GM21717 (cell line): ENCODE measurements around the gene ZSWIM7.
"Not testable (repeated sequence)": the region's sequence is repeated elsewhere in the genome, so short reads cannot be mapped to it uniquely, and the experiment has no call there.

Experiments used
- ATAC-seq: cut with Tn5 transposase; IDR thresholded peaks from one replicate; pipeline ENCODE4 v1.9.1; 2021; ENCODE audit warnings: mild to moderate bottlenecking, moderate library complexity; ENCODE audit not compliant: unreplicated experiment

ZSWIM7 gene

DNA sequence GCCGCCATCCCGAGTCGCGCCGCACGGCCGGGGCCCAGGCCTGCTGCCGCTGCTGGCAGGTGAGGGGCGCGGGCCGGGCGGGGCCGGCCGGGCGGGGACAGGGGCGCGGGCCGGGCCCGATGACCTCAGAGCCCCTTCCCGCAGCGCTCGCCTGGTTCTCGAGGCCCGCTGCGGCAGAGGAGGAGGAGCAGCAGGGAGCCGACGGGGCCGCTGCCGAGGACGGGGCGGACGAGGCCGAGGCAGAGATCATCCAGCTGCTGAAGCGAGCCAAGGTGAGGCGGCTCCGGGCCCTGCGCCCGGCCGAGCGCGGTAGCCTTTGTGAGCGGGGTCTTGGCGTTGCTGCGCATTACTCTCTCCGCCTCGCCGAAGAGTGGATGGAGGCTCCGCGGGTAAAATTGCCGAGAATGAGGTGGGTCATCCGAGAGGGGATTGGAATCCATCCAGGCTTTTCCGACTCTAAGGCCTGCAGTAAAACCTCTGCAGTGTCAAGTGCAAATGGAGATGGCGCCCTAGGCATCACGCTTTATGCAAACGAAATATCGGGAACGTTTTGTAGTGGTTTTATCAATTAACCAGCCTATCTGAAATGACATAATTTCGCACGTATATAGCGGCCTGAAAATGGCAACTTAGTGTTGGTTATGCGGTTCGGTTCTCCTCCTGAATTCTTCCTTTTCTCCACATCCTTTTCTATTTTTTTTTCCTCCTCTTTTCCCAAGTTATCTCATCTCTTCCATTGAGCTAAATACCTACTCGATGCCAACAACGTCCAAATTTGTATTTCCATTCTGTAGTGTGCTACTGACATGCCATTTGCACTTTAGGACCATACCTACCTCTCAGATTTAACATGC lies 697 bp upstream of the ZSWIM7 start:
- peak; percentile 35 for ATAC-seq

DNA sequence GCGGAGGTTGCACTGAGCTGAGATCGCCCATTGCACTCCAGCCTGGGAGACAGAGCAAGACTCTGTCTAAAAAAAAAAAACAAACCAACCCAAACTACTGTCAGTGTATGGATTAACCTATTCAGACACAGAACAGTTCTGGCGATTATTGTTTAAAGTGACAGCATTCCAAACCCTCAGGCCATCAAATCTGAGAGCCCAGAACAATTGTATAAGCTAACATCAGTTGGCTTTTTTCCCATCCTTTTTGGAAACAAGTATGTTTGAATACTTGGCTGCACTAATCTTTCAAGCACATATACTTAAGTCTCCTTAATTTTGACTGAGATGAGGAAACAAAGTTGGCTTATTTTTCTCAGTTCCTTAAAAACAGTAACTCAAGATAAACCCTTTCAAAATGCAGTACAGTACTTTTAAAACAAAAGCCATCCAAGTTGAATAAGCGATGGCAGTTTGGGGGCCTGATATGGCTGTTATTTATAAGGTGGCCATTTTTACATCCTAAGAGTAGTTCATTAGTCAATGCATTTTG lies 1.4 kb downstream of the ZSWIM7 start:
- ATAC-seq, result no peak

DNA sequence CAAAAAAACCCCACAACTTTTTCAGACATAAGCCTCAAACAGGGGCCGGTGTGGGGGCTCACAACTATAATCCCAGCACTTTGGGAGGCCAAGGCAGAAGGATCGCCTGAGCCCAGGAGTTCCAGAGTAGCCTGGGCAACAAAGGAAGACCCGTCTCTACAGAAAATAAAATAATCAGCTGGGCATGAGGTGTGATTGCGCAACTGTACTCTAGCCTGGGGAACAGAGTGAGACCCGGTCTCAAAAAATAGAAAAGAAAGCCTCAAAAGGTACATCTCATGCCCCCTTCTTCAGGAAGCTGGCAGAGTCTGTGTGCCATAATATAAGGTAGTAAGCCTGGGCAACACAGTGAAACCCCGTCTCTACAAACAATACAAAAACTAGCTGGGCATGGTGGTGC lies 3.2 kb downstream of the ZSWIM7 start:
- ATAC-seq, result no peak

DNA sequence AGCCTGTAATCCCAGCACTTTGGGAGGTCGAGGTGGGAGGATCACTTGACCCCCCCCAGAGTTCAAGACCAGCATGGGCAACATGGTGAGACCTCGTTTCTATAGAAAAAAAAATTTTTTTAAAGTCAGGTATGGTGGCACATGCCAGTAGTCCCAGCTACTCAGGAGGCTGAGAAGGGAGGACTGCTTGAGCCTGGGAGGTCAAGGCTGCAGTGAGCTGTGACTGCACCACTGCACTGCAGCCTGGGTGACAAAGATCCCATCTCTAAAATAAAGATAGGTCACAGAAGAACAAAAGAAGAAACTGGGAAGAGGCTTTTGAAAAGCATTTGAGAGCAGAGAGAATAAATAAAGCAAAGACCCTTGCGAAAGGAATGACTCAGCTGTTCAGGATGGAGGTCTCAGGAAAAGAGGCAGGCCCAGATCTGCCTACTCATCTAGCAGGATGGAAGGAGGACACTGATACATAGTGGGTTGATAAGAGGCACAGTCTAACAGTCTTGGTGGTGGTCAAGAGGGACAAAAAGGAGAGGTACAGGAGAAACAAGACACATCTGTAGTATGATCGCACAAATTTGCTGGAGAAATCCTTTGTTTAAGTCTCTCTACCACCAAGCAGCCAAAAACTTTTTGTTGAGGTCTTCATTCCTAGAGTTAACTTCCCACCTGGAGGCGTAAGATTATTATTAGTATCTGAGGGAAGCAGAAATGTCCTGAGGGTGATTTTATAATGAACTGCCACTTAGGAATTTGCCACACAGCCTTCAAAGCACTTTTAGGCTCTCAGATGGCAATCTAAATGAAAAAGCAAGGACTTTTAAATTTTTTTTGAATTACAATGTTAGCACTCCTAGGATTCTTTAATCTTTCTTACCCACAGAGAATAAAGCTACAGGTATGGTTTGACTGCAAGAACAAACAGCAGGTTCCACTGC lies 17.6 kb downstream of the ZSWIM7 start:
- no peak for ATAC-seq

GRCh38 chr17:15981208-15981607 lies 18.3 kb downstream of the ZSWIM7 start:
- ATAC-seq, result peak; percentile 89

- not testable (repeated sequence) for ATAC-seq
Measured at GRCh38 chr17:15979013-15979412, 20.5 kb downstream of the ZSWIM7 start.

DNA sequence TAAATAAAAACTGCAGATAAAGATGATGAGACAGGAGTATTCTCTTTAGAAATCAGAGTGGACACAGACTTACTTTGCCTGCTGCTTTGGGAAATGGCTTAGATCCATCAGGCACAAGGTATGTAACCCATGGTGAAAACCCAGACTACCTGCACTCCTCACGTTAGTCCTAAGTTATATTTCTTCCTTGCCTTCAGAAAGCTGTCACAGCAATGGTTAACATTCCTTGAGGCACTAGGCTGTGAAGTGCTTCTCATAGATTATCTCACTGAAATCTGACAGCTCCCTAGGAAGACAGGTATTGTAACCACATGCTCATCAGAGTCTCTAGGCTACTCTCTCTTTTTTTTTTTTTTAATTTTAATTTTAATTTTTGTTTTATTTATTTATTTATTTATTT lies 20.9 kb downstream of the ZSWIM7 start:
- ATAC-seq, result no peak

- ATAC-seq, result no peak
Measured at GRCh38 chr17:15977894-15978293, 21.6 kb downstream of the ZSWIM7 start.

DNA sequence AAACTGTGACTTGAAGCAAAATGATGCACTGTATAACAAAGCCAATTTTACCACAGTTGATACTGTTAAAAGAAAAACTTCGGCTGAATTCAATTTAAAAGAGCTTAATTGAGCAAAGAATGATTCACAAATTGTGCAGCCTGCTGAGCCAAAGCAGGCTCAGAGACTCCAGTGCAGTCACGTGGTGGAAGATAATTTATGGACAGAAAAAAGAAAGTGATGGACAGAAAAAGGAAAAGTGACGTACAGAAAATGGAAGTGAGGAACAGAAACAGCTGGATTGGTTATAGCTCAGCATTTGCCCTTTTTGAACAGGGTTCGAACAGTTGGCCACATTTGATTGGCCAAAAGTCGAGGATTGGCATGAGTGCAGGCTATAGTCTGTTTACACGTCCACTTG lies 25.7 kb downstream of the ZSWIM7 start:
- no peak for ATAC-seq

- ATAC-seq, result no peak
Measured at GRCh38 chr17:15973016-15973415, 26.5 kb downstream of the ZSWIM7 start.

DNA sequence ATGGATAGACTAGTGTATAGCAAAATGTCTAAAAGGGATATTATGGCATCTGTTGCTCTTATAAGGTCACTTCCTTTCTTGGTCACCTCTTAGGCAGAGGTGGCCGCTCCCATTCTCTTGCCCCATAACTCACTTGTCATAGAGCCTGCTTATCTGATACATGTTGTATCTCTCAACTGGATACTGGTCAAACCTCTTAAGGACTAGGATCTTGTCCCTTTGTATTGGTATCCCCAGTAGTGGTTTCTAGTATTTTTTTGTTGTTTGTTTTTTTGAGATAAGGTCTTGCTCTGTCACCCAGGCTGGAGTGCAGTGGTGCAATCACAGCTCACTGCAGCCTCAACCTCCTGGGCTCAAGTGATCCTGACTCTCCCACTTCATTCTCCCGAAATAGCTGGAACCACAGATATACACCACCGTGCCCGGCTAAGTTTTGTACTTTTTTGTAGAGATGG lies 27.0 kb downstream of the ZSWIM7 start:
- no peak for ATAC-seq

DNA sequence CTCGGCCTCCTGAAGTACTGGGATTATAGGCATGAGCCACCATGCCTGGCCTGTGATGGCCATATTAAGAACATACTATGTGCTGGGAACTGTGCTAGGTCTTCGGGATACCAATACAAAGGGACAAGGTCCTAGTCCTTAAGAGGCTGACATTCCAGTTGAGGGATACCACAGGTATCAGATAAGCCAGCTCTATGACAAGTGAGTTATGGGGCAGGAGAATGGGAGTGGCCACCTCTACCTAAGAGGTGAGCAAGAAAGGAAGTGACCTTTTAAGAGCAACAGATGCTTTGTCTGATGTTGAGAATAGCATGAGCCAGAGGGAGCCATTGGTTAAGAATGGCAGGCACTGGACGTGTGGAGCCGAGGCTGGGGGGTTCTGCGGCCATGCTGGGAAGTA lies 27.6 kb downstream of the ZSWIM7 start:
- no peak for ATAC-seq

GRCh38 chr17:15971098-15971678 lies 28.3 kb downstream of the ZSWIM7 start:
- no peak for ATAC-seq

GRCh38 chr17:15970500-15970899 lies 29.0 kb downstream of the ZSWIM7 start:
- no peak for ATAC-seq

GRCh38 chr17:15969463-15969862 lies 30.0 kb downstream of the ZSWIM7 start:
- ATAC-seq, result no peak

GRCh38 chr17:15967706-15968399 lies 31.7 kb downstream of the ZSWIM7 start:
- no peak for ATAC-seq

DNA sequence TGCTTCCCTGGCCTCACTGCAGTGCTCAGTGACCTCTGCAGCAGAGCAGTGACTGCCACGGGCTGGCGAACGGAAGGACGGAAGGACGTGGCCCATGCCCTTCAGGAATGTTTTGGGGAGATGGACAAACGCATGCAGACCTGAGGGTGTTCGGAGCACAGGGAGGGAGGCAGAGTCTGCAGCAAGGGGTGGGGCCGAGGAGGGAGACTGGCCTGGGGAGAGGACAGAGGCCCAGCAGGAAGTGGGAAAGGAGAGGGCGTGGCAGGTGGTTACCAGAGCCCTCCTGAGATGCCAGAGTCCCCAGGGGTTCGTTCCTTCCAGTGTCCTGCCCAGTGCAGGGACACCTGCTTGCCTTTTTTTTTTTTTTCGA lies 32.6 kb downstream of the ZSWIM7 start:
- no peak for ATAC-seq

DNA sequence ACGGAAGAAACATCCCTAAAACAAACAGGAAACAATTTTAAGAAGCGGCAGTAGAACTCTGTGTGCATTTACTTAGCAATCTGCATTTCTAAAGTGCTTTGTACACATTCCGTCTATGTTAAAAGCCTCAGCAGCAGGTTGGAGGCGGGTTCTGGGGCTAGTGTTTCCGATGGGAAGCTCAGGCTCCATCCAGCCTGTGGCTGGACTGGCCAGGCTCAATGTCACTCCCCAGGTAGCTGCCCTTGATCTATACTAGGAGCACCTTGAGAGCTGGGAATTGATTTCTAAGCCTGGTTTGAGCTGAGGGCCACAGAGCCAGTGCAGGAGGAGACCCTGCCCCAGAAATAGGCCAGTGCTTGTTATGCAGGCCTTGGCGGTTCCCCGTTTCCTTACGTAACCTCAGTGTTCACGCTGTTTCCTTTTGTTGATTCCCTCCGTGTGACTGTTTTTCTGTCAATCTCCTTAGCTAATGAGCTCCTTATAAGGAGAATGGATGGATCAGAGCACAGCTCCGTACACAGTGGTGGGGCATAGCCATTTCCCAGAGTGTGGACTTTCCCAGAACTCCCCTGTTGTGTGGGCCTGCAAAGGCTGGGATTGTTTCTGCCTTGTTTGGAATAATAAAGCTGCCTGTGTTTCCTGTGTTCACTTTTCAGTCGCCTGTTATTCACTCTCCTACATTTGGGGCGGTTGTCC lies 33.2 kb downstream of the ZSWIM7 start:
- ATAC-seq, result no peak

- no peak for ATAC-seq
Measured at GRCh38 chr17:15965528-15965927, 34.0 kb downstream of the ZSWIM7 start.

DNA sequence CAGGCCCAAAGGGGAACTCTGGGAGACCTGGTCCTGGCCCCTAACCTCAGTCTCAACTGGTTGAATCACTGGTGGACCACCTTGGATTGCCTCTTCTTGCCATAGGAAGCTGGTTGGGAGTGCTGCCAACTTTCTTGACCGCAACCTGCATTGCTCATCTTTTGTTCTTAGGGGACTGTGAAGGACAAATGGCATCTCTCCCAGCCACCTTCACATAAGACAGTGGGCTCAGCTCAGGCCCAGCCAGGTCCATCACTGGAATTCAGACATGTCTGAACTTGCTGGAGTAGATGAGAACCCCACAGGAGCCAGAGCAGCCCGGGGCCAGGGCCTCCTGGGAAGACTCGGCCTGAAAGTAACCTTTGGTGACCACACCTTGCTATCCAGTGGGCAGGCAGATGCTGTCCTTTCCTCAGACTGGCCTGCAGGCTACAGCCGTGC lies 35.8 kb downstream of the ZSWIM7 start:
- ATAC-seq, result no peak
